ENCODE results near the gene SPATA9.
"Not testable (repeated sequence)": the region's sequence is repeated elsewhere in the genome, so short reads cannot be mapped to it uniquely, and the experiment has no call there.

SPATA9 gene

GRCh38 chr5:95715799-95716461 lies 33.1 kb upstream of the SPATA9 start:
- no peak for DNase-seq

- no peak for DNase-seq
Measured at GRCh38 chr5:95713960-95714710, 31.3 kb upstream of the SPATA9 start.

- DNase-seq = not testable (repeated sequence)
Measured at GRCh38 chr5:95713246-95713645, 30.5 kb upstream of the SPATA9 start.

GRCh38 chr5:95712347-95712958 lies 29.7 kb upstream of the SPATA9 start:
- no peak for DNase-seq

GRCh38 chr5:95711501-95712346 lies 28.9 kb upstream of the SPATA9 start:
- no peak for DNase-seq

GRCh38 chr5:95710651-95711500 lies 28.1 kb upstream of the SPATA9 start:
- DNase-seq = not testable (repeated sequence)

- DNase-seq = no peak
Measured at GRCh38 chr5:95709967-95710650, 27.3 kb upstream of the SPATA9 start.

- DNase-seq = no peak
Measured at GRCh38 chr5:95708876-95709275, 26.1 kb upstream of the SPATA9 start.

- not testable (repeated sequence) for DNase-seq
Measured at GRCh38 chr5:95707534-95708188, 24.9 kb upstream of the SPATA9 start.

GRCh38 chr5:95707055-95707454 lies 24.3 kb upstream of the SPATA9 start:
- no peak for DNase-seq

- DNase-seq = not testable (repeated sequence)
Measured at GRCh38 chr5:95706196-95706595, 23.4 kb upstream of the SPATA9 start.

GRCh38 chr5:95704150-95704549 lies 21.4 kb upstream of the SPATA9 start:
- no peak for DNase-seq

GRCh38 chr5:95701074-95701473 lies 18.3 kb upstream of the SPATA9 start:
- no peak for DNase-seq

- no peak for DNase-seq
Measured at GRCh38 chr5:95699337-95699736, 16.5 kb upstream of the SPATA9 start.

GRCh38 chr5:95697781-95698681 lies 15.2 kb upstream of the SPATA9 start:
- DNase-seq = no peak

GRCh38 chr5:95690333-95690732 lies 7.5 kb upstream of the SPATA9 start:
- DNase-seq = no peak

GRCh38 chr5:95689680-95690079 lies 6.9 kb upstream of the SPATA9 start:
- DNase-seq = no peak

- no peak for DNase-seq
Measured at GRCh38 chr5:95686651-95687050, 3.9 kb upstream of the SPATA9 start.

GRCh38 chr5:95684361-95684760 lies 1.6 kb upstream of the SPATA9 start:
- DNase-seq = no peak

GRCh38 chr5:95673081-95673480 lies 9.7 kb downstream of the SPATA9 start:
- DNase-seq = no peak
